Fibroblast of skin of right quadriceps (primary cell): ENCODE results near the gene CHCHD3.

Source experiments
- DNase-seq: peaks from one replicate; pipeline ENCODE4 v3.0.0-alpha.2; 2013

CHCHD3 gene

DNA sequence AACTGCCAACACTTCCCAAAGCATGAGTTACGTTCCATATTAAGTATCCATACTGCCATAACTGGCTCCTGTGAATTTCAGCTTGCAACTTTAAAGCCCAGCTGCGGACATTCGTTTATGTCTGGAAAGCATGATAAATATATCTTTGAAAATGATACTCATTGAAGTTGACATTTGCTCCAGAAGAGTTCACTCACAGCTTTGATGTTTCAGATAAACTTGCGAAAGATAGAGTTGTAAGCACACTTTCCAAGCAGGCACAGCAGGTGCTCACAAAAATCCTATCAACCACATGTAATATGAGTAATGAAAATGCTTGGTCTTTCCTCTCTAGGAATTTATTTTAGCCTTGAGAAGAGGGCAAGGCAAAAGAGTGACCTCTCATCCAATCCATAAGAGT is 4.5 kb downstream of the CHCHD3 start:
- no peak for DNase-seq

DNA sequence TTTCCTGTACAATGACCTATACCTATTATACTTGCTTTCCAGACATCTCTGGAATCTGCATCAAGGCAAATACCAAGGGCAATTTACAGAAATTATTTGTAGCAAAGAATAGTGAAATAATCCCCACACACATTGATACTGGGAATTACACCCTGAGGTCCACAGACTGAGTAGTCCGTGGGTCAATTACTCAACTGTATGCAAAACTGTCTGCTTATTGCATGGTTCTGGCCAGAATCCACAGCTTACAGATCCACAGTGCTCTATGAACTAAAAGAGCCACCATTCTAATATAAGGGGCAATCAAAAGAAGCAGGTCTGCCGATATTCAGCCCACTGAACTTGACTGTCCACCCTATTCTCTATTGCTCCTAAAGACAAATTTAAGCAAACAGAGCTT is 5.7 kb downstream of the CHCHD3 start:
- no peak for DNase-seq

DNA sequence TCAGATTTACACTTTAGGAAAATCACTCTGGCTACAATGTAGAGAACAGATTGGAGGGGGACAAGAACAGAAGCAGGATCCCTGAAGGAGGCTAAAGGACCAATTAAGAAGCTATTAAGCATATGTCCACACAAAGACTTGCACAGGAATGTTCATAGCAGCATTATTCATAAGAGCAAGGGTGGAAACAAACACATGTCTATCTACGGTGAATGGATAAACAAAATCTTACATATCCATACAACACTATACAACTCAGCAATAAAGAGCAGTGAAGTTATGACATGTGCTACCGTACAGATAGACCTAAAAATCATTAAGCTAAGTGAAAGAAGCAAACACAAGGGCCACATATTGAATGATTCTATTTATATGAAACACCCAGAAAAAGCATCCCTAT is 10.4 kb downstream of the CHCHD3 start:
- DNase-seq: no peak

DNA sequence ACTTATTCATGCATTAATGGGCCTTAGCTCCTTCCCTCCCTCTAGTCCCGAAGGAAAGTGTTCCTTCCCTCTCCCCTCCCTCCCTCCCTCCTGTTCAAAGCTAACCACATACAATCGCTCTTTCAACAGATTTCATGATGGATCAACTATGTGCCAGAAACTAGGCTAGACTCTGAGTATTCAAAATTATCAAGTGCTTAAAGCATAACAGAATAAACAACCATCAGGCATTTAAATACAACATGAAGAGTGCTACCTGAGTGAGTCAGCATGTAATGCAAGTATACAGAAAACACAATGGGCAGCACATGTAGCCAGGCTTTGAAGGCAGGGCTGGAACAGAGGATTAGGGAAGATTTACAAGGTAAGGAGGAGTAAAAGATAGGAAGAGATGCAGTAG is 11.3 kb downstream of the CHCHD3 start:
- no peak for DNase-seq

DNA sequence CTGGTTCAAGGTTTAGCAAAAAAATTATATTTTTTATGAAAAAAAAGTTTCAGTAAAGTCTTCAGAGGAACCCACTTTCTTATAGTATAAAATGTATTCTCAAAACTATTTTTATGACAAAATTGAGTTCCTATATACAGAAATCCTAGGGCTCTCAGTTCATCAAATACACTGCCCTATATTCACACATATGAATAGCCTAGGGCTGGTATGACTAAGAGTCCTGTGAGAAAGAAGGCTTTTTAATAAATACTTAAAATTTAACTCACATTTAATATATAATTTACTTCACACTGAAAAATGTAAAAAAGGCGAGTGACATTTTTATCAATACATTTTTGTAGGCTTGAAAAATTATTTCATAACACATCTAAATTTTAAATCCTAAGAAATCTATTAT is 16.6 kb downstream of the CHCHD3 start:
- no peak for DNase-seq

DNA sequence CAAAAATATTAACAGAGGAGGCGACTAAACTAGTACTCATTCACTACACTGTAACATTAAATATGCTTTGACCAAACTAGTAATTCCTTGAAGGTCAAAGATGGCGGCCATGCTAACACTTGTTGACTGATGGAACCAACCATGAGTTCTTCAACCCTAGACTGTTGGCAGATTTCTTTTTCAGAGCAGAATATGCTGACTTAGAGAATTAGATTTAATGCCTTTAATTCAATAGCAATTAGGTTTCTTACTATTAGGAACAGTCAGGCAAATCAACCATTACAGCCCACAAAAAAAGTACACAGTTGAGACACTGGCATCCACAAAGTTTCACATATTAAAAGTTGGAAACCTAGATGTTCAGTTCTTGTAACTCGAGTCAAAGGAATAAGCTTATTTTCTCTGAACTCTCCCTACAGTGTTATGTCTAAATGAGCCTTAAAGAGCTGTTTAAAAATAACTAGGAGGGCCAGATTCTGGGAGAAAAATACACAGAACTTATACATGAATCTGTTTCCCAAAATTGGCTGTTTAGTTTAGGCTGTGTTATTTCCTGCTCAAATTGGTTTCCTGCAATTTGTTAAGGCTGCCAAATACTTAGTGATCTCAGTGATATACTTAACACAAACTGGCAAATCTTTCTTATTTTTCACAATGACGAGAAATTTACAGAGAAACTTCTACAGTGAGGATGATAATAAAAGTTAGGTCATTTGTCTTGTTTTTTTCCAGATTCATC is 17.6 kb downstream of the CHCHD3 start:
- no peak for DNase-seq

DNA sequence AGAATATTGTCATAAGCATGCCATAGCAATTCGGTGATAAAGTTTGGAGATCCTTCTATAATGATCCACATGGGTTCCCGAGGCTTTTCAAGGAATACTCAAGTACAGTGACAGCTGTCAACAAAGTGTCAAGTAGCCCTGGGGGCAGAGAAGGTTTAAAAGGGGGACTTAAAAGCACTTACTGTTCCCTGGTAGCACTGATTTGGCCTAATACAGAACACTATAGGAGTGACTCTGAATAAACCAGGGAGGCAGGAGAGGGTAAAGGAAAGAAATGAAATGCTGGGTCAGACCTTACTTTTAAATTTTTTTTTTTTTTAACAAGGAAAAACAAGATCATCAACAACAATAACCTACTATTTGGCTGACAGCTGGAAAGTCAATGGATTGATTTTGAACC is 20.1 kb downstream of the CHCHD3 start:
- DNase-seq: no peak

DNA sequence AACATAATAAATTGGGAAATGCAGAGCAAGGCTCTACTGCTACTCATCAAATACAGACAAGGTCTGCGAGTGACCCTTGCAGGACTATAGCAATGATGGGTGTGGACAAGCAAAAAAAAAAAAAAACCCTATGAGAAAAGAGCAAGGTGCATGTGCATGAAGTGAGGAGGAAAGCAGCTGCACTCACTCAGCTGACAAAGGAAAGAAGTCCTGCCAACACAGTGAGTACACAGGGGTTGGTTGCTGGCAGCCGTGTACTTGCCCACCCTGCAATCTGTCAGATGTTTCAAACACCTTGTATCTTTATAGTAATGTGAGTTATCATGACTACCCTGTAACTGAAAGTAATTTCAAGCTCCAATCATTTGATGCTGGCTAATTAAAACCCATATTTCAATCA is 20.5 kb downstream of the CHCHD3 start:
- no peak for DNase-seq

DNA sequence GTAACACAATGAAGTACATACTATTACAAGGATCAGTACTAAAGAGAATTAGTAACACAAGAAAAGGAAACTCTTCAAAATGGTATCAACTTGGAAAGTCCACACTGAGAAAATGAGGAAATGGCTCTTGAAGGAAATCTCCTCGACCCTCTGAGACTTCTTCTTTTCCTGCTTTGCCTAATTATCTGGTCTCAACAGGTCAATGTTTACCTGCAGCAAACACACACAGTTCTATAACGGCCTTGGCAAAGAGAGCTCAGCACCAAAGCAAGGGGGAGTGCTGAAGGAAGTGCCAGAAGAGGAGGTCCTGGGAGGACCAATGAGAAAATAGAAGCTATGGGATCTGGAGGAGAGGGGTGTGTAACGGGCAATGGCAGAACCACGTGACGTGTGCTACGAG is 21.9 kb downstream of the CHCHD3 start:
- DNase-seq: no peak

DNA sequence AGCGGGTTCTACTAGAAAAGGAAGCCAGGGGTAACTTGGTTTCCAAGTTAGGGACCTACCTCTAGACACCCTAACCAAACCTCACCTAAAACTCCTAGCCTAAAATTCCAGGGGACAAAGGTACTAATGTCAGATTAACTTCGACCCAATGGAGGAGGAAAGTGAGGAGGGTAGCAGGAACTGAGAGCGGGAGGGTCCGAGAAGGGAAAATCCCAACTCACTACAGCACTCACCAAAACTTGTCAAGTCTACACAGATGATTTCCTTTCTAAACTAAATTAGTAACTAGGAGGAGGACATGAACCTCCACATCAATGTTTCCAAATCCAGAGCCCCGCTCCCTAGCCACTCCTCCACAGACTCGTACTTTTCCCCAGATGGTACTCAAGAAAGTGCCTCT is 22.6 kb downstream of the CHCHD3 start:
- DNase-seq: no peak

DNA sequence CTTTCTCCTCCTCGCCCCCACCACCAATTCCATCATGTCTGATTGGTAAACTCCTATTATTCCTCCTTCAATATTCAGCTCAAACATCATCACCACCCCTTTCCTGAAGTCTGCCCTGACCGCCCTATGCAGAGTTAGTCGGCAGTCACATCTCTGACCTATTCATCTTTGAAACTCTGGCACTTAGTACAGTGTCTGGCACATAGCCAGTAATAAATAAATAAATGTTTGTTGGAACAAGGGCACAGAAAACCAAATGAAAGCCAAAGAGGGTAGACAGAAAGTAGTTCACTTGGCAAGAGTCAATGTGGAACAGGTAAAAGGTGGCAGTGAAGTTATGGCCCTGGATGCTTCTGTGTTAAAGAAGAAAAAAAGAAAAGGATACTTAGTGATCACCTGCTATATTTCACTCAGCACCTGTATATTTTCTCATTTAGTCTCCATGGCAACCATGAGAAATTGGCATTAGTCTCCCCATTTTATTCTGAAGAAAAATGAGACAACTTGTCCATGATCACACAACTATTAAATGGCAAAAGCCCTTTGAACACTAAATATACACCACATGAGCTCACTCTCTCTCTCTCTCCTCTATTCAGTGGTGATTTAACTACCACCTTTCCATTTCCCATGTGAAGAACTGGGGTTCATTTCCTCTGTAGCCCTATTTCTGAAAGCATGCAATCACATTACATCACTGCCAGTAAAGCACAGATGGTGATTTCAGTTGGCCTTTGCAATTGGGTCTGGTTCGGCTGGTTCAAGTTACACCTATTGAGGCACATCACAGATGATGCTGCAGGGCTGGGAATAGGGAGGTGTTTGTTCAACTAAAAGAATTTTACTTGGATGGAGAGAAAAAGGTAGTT is 25.3 kb downstream of the CHCHD3 start:
- no peak for DNase-seq

DNA sequence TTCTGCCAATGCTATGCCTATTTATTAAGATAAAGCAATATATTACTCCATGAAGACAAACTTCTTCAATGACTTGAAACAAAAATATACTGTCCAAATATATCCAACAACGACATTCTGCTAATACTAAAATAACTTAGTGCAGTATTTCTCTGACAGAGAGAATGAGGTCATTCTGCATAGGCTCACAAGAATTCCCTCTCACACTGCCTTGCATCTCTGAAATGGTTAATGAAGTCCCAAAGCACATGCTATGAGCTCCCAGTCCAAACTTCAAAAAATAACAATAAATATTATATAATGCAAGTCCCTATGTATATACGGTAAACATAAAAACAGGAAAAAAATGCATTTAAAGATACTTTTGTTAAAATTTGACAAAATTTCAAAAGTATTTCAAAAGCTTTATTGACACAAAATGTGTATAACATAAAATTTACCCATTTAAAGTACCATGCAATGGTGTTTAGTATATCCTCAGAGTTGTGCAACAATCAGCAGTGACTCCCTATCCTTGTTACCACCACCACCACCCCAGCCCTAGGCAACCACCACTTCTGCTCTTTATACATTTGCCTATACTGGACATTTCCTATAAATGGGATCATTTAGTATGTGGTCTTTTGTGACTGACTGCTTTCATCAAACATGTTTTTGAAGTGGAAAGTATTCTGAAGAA is 27.6 kb downstream of the CHCHD3 start:
- DNase-seq: peak; percentile 35

DNA sequence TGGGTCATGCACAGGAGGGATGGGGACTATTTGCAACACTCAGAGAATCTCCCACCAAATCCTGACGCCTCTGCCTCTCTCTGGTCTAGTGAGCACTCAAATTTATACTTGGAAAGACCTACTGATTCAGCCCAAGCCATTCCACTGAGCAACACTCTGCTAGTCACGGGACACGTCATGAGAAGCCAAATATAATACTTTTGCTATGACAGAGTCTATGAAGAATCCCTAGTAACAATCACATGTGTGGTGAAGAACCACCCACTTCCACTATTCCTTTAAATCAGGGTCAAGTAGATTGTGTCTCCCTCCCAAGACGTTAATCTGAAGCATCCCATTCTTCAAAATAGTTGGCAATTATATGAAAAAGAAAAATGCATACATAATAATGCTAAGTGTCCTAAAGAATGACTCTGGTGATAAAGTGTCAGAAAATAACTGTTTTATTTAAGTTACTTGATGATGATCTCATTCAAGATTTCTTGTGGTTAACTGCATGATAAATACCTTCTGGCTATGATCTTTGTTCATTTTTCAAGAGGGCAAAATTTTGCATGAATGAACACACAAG is 28.5 kb downstream of the CHCHD3 start:
- peak; percentile 97 for DNase-seq

DNA sequence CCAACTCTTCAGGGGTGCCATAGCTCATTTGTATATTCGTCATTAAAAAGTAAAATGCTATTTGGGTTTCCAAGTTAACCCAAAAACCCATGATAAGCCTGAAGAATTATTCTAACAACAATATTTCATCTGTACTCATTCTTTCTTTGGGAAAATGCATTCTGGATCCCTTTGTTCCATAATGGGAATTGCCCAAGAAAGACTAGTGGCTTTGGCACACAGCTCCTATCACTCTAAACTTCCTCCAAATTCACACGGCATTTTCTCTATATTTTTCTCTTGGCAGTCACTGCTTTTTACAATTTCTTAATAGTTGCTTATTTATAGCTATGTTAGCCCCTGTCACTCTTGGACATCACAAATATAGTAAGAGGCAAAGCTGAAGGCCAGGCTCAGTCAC is 29.1 kb downstream of the CHCHD3 start:
- DNase-seq: no peak

DNA sequence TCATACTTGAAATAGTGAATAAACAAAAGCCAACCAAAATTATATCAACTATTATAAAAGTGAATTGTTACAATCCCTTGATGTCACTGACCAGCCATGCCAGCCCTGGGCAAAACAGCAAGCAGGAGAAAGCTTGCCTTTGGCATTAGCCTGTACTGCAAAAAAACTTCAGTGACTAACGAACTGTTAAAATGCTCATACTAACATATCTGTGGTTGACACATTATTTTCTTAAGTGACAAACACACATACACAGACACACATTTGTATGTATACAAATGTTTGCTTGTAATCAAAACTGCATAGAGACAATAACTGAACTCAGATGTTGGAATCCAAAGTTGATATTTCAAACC is 29.5 kb downstream of the CHCHD3 start:
- no peak for DNase-seq

DNA sequence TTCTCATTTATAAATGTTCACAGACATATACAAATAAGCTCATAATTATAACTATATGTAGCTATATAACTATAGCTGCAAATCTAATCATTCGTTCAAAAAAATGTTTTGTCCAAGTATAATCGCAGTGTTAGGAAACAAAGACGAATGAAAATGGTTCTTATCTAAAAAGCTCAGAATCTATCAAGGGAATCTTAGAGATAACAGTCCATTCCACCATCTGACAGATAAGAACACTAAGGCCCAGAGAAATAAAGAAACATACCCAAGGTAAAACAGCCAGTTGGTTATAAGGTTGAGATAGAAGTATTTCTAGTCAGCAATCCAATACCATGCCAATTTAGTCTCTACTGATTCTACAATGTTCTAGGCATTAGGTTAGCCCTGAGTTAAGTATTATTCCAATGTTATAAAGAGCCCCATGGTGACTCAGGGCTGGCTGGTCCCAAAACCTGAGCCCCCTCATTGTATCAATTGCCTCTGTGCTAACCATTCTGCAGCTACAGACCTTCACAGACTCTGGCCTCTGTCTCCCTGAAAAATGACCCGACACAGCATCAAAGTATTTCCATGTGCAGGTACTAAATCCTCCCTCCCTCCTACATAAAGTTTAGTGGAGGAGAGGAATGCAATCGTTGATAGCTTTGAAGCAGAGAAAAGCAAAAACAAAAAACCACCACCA is 30.0 kb downstream of the CHCHD3 start:
- DNase-seq: no peak

DNA sequence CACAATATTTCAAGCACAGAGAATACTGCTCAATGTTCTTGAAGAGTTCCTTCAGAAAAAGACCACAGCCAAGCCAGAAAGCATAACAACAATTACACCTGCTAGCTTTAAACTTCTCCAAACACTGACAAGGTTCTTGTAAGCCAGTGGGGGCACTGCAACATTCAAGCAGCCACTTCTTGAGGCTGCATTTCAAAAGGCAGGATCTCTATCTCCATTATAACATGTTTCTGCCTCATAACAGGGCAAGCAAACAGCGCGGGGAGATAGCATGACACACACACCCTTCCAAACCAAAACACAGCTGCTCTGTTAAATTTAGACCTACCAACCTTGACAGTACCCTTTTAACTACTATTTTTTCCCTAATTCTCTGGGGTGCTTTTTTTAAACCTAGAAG is 30.8 kb downstream of the CHCHD3 start:
- peak; percentile 16 for DNase-seq

DNA sequence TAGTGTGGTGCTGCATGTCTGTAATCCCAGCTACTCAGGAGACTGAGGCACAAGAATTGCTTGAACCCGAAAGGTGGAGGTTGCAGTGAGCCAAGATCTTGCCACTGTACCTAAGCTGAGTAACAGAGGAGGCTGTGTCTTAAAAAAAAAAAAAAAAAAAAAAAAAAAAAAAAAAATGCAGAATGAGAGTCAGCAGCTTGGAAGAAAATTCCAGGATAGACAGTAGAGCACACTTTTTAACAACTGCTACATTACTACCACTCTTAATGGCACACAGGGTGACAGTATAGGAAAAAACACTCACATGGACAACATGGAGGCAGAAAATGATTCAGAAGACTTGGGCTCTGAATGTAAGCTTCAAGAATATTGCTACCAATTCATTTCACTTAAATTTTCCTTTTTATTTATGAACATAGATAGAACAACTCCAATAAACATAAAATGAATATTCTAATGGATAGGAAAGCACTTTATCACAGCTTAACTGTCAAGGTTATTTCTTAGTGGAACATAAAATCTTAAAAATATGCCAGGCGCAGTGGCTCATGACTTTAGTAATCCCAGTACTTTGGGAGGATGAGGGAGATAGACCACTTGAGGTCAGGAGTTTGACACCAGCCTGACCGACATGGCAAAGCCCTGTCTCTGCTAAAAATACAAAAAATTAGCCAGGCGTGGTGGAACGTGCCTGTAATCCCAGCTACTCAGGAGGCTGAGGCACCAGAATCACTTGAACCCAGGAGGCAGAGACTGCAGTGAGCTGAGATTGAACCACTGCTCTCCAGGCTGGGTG is 31.5 kb downstream of the CHCHD3 start:
- no peak for DNase-seq

DNA sequence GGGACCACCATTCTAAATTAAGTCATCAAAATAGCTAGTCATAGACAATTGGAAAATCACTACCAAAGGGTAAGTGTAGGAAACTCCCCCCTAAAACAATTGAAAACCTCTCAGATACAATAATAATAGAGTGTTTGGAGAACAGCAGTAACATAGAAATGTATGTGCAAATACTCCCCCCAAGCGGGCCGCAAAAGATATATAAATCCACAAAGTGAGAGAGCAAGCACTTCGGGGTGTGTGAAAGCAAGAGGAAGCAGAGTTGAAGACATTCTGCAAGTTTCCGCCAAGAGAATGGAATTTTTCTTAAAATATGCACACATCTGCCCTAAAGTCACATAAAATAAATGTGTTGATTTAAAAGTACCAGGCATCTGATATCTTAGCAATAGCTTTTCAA is 33.3 kb downstream of the CHCHD3 start:
- DNase-seq: peak; percentile 17

DNA sequence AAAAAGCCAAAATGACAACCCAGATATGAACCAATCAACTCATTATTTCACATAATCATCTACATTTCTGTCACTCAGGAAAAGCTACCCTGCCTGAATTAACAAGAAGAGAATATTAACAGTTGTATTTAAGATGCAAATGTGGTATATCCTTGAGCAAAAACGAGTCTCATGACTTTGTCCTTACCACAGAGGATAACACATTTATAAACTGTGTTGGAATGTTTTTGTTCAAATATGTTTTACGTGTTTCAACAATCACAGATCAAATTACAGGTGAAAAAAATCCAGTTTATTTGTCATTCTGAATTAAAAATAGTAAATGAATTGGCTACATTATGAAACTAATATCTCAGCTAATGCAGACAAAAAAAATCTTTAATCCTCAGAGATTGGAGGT is 34.6 kb downstream of the CHCHD3 start:
- DNase-seq: no peak

DNA sequence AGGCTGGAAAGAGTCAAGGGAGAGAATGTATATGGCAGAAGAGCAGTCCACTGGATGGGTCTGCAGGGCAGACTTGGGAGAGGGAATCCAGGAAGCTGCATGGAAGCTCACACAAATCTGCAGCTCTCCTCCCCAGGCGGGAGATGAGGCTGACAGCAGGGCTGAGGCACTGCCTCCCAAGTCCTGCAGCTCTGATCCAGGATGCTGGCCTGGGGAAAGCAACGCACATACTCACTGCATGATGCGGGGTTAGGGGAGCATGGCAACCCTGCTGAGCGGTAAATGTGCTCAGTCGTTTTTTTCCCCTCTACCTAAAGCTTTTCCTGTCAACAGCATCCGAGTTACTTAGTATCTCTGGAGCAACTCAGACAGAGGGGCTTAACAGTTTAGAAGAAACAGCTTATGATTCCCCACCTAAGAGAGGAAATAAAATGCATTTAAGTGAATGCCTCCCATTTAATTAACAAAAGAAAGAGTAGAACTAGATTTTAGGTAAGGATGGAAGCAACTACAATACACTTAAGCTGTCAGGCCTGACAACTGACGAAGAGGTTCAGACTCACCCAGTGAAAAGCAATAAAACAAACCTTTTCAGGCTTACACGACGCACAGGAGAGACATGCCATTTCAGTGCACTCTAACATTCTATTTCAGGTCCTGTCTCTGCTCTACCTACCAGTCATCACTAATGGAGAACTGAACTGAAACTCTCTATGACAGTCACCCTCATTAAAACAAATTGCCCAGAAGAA is 37.0 kb downstream of the CHCHD3 start:
- no peak for DNase-seq
